Duodenal mucosa (tissue), 2 donors: ENCODE data around the gene SSH3.
"Not testable (repeated sequence)": the region's sequence is repeated elsewhere in the genome, so short reads cannot be mapped to it uniquely, and the experiment has no call there.

ENCODE experiments used
- H3K27ac ChIP-seq: one replicate; pipeline ENCODE4 v1.7.0; 2013; ENCODE audit warnings: low read depth, low read length
- H3K27me3 ChIP-seq, 2 donors: one replicate each; pipeline ENCODE4 v1.7.0; 2013; ENCODE audit warnings: low read length in 2 of 2, control low read depth in 1 of 2; ENCODE audit not compliant: insufficient read depth in 2 of 2, control insufficient read depth in 1 of 2
- H3K36me3 ChIP-seq, 2 donors: one replicate each; pipeline ENCODE4 v1.7.0; 2013; ENCODE audit warnings: low read length in 2 of 2, control low read depth in 1 of 2; ENCODE audit not compliant: insufficient read depth in 2 of 2, control insufficient read depth in 1 of 2
- H3K4me1 ChIP-seq, 2 donors: one replicate each; pipeline ENCODE4 v1.7.0; 2013; ENCODE audit warnings: low read length in 2 of 2, control low read depth in 1 of 2; ENCODE audit not compliant: insufficient read depth in 2 of 2, control insufficient read depth in 1 of 2
- H3K4me3 ChIP-seq, 2 donors: one replicate each; pipeline ENCODE4 v1.7.0; 2013; ENCODE audit warnings: low read length in 2 of 2, low read depth in 1 of 2
- H3K9ac ChIP-seq, 2 donors: one replicate each; pipeline ENCODE4 v1.7.0; 2013; ENCODE audit warnings: low read length in 2 of 2, low read depth in 1 of 2
- H3K9me3 ChIP-seq, 2 donors: one replicate each; pipeline ENCODE4 v1.7.0; 2013; ENCODE audit warnings: low read length in 2 of 2, control low read depth in 1 of 2; ENCODE audit not compliant: control insufficient read depth in 1 of 2

SSH3 gene

GRCh38 chr11:67303132-67303834, at the start of gene SSH3:
Gene SSH3, plus strand, starts transcription at chr11:67303530. Its CDS starts 96 bp downstream, at chr11:67303626.
- Histone ChIP-seq H3K4me3 (peak within 1 kb of the TSS; percentile 81 to 85), H3K27ac (peak within 1 kb of the TSS; percentile 73), H3K9me3 (no peaks in the 10 kb centered on the region), H3K36me3 (peaks cover 17 to 48% of the 10 kb centered on the region in 2 donors), H3K9ac (peak within 1 kb of the TSS; percentile 82), H3K4me1 (peaks cover 16 to 28% of the 10 kb centered on the region in 2 donors), H3K27me3 (no peaks in the 10 kb centered on the region)

GRCh38 chr11:67253872-67254624, 49.3 kb upstream of the SSH3 start:
- Histone ChIP-seq H3K36me3 (peaks cover 61 to 70% of the 10 kb centered on the region in 2 donors), H3K27ac (no peak overlapping the region), H3K9me3 (no peaks in the 10 kb centered on the region), H3K4me1 (peaks cover 0 to 14% of the 10 kb centered on the region in 2 donors), H3K9ac (no peak overlapping the region), H3K27me3 (no peaks in the 10 kb centered on the region), H3K4me3 (no peak overlapping the region)

- Histone ChIP-seq H3K9me3 (no peaks in the 10 kb centered on the region), H3K9ac (no peak overlapping the region), H3K4me1 (peaks cover 0 to 14% of the 10 kb centered on the region in 2 donors), H3K4me3 (no peak overlapping the region), H3K27ac (no peak overlapping the region), H3K36me3 (peaks cover 55 to 63% of the 10 kb centered on the region in 2 donors), H3K27me3 (no peaks in the 10 kb centered on the region)
Observed at GRCh38 chr11:67254798-67255197, 48.5 kb upstream of the SSH3 start.

- Histone ChIP-seq H3K36me3 (peaks cover 50 to 57% of the 10 kb centered on the region in 2 donors), H3K27me3 (no peaks in the 10 kb centered on the region), H3K4me3 (no peak overlapping the region), H3K9ac (no peak overlapping the region), H3K9me3 (no peaks in the 10 kb centered on the region), H3K27ac (no peak overlapping the region), H3K4me1 (peaks cover 0 to 14% of the 10 kb centered on the region in 2 donors)
Observed at GRCh38 chr11:67255353-67255752, 48.0 kb upstream of the SSH3 start.

- Histone ChIP-seq H3K4me1 (peaks cover 0 to 14% of the 10 kb centered on the region in 2 donors), H3K9me3 (no peaks in the 10 kb centered on the region), H3K4me3 (no peak overlapping the region), H3K9ac (no peak overlapping the region), H3K27me3 (no peaks in the 10 kb centered on the region), H3K27ac (no peak overlapping the region), H3K36me3 (peaks cover 44 to 52% of the 10 kb centered on the region in 2 donors)
Observed at GRCh38 chr11:67255864-67256263, 47.5 kb upstream of the SSH3 start.

GRCh38 chr11:67256477-67257135, 46.7 kb upstream of the SSH3 start:
- Histone ChIP-seq H3K36me3 (peaks cover 37 to 45% of the 10 kb centered on the region in 2 donors), H3K9me3 (no peaks in the 10 kb centered on the region), H3K27me3 (no peaks in the 10 kb centered on the region), H3K4me3 (no peak overlapping the region), H3K27ac (no peak overlapping the region), H3K4me1 (peaks cover 5 to 14% of the 10 kb centered on the region in 2 donors), H3K9ac (no peak overlapping the region)

GRCh38 chr11:67260406-67260805, 42.9 kb upstream of the SSH3 start:
- Histone ChIP-seq H3K9ac (no peak overlapping the region), H3K4me1 (peaks cover 13 to 19% of the 10 kb centered on the region in 2 donors), H3K27me3 (no peaks in the 10 kb centered on the region), H3K27ac (no peak overlapping the region), H3K4me3 (no peak overlapping the region), H3K36me3 (peaks cover 3 to 7% of the 10 kb centered on the region in 2 donors), H3K9me3 (no peaks in the 10 kb centered on the region)

GRCh38 chr11:67260885-67261639, 42.3 kb upstream of the SSH3 start:
- not testable (repeated sequence) for H3K36me3 ChIP-seq, H3K9me3 ChIP-seq, H3K27me3 ChIP-seq, H3K27ac ChIP-seq
- H3K4me1 ChIP-seq, result peaks cover 13 to 25% of the 10 kb centered on the region in 2 donors
- peak overlapping the region in 1 of 2 donors; percentile 61 for H3K4me3 ChIP-seq
- H3K9ac ChIP-seq, result peak overlapping the region in 1 of 2 donors; percentile 72

- H3K36me3 ChIP-seq, result no peaks in the 10 kb centered on the region
- H3K4me3 ChIP-seq, result no peak overlapping the region
- no peak overlapping the region for H3K27ac ChIP-seq
- H3K9me3 ChIP-seq, result no peaks in the 10 kb centered on the region
- H3K9ac ChIP-seq, result no peak overlapping the region
- H3K4me1 ChIP-seq, result peaks cover 13 to 25% of the 10 kb centered on the region in 2 donors
- H3K27me3 ChIP-seq, result no peaks in the 10 kb centered on the region
Observed at GRCh38 chr11:67261640-67261945, 41.7 kb upstream of the SSH3 start.
